Trophoblast cell (in vitro differentiated cells and primary cell): ENCODE results near the gene PPIL1.
"Not testable (repeated sequence)": the region's sequence is repeated elsewhere in the genome, so short reads cannot be mapped to it uniquely, and the experiment has no call there.

ENCODE experiments used
- DNase-seq, 2 donors: peaks; one replicate each; pipeline ENCODE4 v3.0.0-alpha.2; 2016
- H2AFZ ChIP-seq: 2 replicates; pipeline ENCODE4 v1.6.1; 2013; ENCODE audit warnings: low read length, moderate library complexity, mild to moderate bottlenecking; ENCODE audit not compliant: insufficient read depth, poor library complexity
- H2AK5ac ChIP-seq: 2 replicates; pipeline ENCODE4 v1.6.1; 2013; ENCODE audit warnings: mild to moderate bottlenecking, low read length
- H2BK120ac ChIP-seq: 2 replicates; pipeline ENCODE4 v1.6.1; 2013; ENCODE audit warnings: low read length, mild to moderate bottlenecking, moderate library complexity; ENCODE audit not compliant: insufficient read depth, poor library complexity
- H2BK12ac ChIP-seq: 2 replicates; pipeline ENCODE4 v1.6.1; 2013; ENCODE audit warnings: mild to moderate bottlenecking, low read length, moderate library complexity
- H2BK5ac ChIP-seq: 2 replicates; pipeline ENCODE4 v1.6.1; 2013; ENCODE audit warnings: low read length, low read depth, moderate library complexity, mild to moderate bottlenecking; ENCODE audit not compliant: poor library complexity
- H3K14ac ChIP-seq: 2 replicates; pipeline ENCODE4 v1.6.1; 2013; ENCODE audit warnings: mild to moderate bottlenecking, low read length
- H3K18ac ChIP-seq: 2 replicates; pipeline ENCODE4 v1.6.1; 2013; ENCODE audit warnings: mild to moderate bottlenecking, low read length
- H3K23ac ChIP-seq: 2 replicates; pipeline ENCODE4 v1.6.1; 2013; ENCODE audit warnings: low read length
- H3K27ac ChIP-seq: 2 replicates; pipeline ENCODE4 v1.5.1; 2013; ENCODE audit warnings: low read depth, mild to moderate bottlenecking, inconsistent platforms, low read length, moderate library complexity
- H3K27me3 ChIP-seq: 2 replicates; pipeline ENCODE4 v1.6.1; 2013; ENCODE audit warnings: inconsistent platforms, mild to moderate bottlenecking, low read length, moderate library complexity; ENCODE audit not compliant: insufficient read depth
- H3K36me3 ChIP-seq, 2 experiments: 1 replicate in 1 of 2; 2 replicates in 1 of 2; pipeline ENCODE4 v1.6.1; 2013; ENCODE audit warnings: low read length in 2 of 2, mild to moderate bottlenecking in 2 of 2, moderate library complexity in 1 of 2; ENCODE audit not compliant: insufficient read depth in 2 of 2, control insufficient read depth in 1 of 2
- H3K4ac ChIP-seq: 2 replicates; pipeline ENCODE4 v1.6.1; 2013; ENCODE audit warnings: low read depth, mild to moderate bottlenecking, low read length, moderate library complexity
- H3K4me1 ChIP-seq, 2 experiments: 1 replicate in 1 of 2; 2 replicates in 1 of 2; pipeline ENCODE4 v1.6.1; 2013; ENCODE audit warnings: low read length in 2 of 2, mild to moderate bottlenecking in 2 of 2, moderate library complexity in 1 of 2; ENCODE audit not compliant: insufficient read depth in 2 of 2, control insufficient read depth in 1 of 2
- H3K4me2 ChIP-seq: 2 replicates; pipeline ENCODE4 v1.6.1; 2013; ENCODE audit warnings: inconsistent platforms, mild to moderate bottlenecking, low read length, moderate library complexity
- H3K4me3 ChIP-seq: 2 replicates; pipeline ENCODE4 v1.5.1; 2013; ENCODE audit warnings: mild to moderate bottlenecking, low read depth, low read length, inconsistent platforms
- H3K79me1 ChIP-seq: one replicate; pipeline ENCODE4 v1.6.1; 2013; ENCODE audit warnings: low read length
- H3K79me2 ChIP-seq: 2 replicates; pipeline ENCODE4 v1.6.1; 2013; ENCODE audit warnings: low read length, mild to moderate bottlenecking; ENCODE audit not compliant: control insufficient read depth, insufficient read depth, poor library complexity
- H3K9ac ChIP-seq: 2 replicates; pipeline ENCODE4 v1.6.1; 2013; ENCODE audit warnings: mild to moderate bottlenecking, low read length
- H3K9me3 ChIP-seq: 2 replicates; pipeline ENCODE4 v1.6.1; 2013; ENCODE audit warnings: low read depth, mild to moderate bottlenecking, control low read depth, inconsistent platforms, low read length; ENCODE audit not compliant: insufficient read depth
- H4K12ac ChIP-seq: 2 replicates; pipeline ENCODE4 v1.6.1; 2013; ENCODE audit warnings: low read depth, mild to moderate bottlenecking, low read length, moderate library complexity
- H4K8ac ChIP-seq: 2 replicates; pipeline ENCODE4 v1.6.1; 2013; ENCODE audit warnings: low read depth, mild to moderate bottlenecking, low read length, moderate library complexity
- H4K91ac ChIP-seq: one replicate; pipeline ENCODE4 v1.6.1; 2013; ENCODE audit warnings: low read depth, mild to moderate bottlenecking, low read length, moderate library complexity
- WGBS: extraction: QIAGEN DNeasy Blood & Tissue Kit; methylation state at CpG from one replicate; pipeline ENCODE4 v1.1.7; 2013; ENCODE audit warnings: missing lambda C conversion rate; ENCODE audit not compliant: insufficient read length, insufficient coverage; ENCODE audit errors: extremely low coverage; 5-methylcytosine and 5-hydroxymethylcytosine counted together

PPIL1 gene

GRCh38 chr6:36897609-36898008 lies 23.0 kb upstream of the PPIL1 start:
- no peak overlapping the region for H3K27ac ChIP-seq
- no peak overlapping the region for H3K18ac ChIP-seq
- H2AK5ac ChIP-seq = no peak overlapping the region
- no peak overlapping the region for H2BK12ac ChIP-seq
- no peaks in the 10 kb centered on the region for H3K79me2 ChIP-seq
- H3K23ac ChIP-seq = no peak overlapping the region
- no peaks in the 10 kb centered on the region for H3K27me3 ChIP-seq
- H3K4me2 ChIP-seq = no peak overlapping the region
- H3K79me1 ChIP-seq = no peaks in the 10 kb centered on the region
- DNase-seq = peak; percentile 3 to 10
- no peak overlapping the region for H3K14ac ChIP-seq
- H3K9me3 ChIP-seq = no peaks in the 10 kb centered on the region
- no peak overlapping the region for H4K91ac ChIP-seq
- no peaks in the 10 kb centered on the region for H3K4me1 ChIP-seq
- H3K4me3 ChIP-seq = no peak overlapping the region
- H2AFZ ChIP-seq = no peak overlapping the region
- peaks cover 2 to 5% of the 10 kb centered on the region in 2 experiments for H3K36me3 ChIP-seq
- peak overlapping the region; percentile 53 for H3K9ac ChIP-seq
- no peak overlapping the region for H4K12ac ChIP-seq
- H3K4ac ChIP-seq = no peak overlapping the region
- no peak overlapping the region for H4K8ac ChIP-seq
- no CpG with 5 or more reads among the region's 6 CpGs for WGBS
- H2BK5ac ChIP-seq = no peak overlapping the region
- no peak overlapping the region for H2BK120ac ChIP-seq

GRCh38 chr6:36893976-36894932 lies 19.7 kb upstream of the PPIL1 start:
- Histone ChIP-seq H4K12ac (no peak overlapping the region), H4K91ac (no peak overlapping the region), H3K4me1 (no peaks in the 10 kb centered on the region), H3K4me3 (no peak overlapping the region), H2BK5ac (no peak overlapping the region), H3K9me3 (no peaks in the 10 kb centered on the region), H3K79me1 (no peaks in the 10 kb centered on the region), H3K27me3 (no peaks in the 10 kb centered on the region), H3K4me2 (no peak overlapping the region), H2AFZ (no peak overlapping the region), H3K14ac (no peak overlapping the region), H3K36me3 (no peaks in the 10 kb centered on the region), H2AK5ac (no peak overlapping the region), H3K27ac (no peak overlapping the region), H4K8ac (no peak overlapping the region), H3K79me2 (no peaks in the 10 kb centered on the region), H2BK12ac (no peak overlapping the region), H2BK120ac (no peak overlapping the region), H3K23ac (no peak overlapping the region), H3K18ac (no peak overlapping the region), H3K4ac (no peak overlapping the region), H3K9ac (no peak overlapping the region)
- DNase-seq = no peak
- no CpG with 5 or more reads among the region's 8 CpGs for WGBS

- WGBS = no CpG with 5 or more reads among the region's 2 CpGs
- H2AK5ac ChIP-seq, H3K79me2 ChIP-seq, H3K4me1 ChIP-seq, H3K27ac ChIP-seq, H3K4me2 ChIP-seq, H3K27me3 ChIP-seq, H3K18ac ChIP-seq, H3K23ac ChIP-seq, H3K4me3 ChIP-seq, H2AFZ ChIP-seq, H4K8ac ChIP-seq, H3K36me3 ChIP-seq, H3K79me1 ChIP-seq, H2BK5ac ChIP-seq, H4K12ac ChIP-seq, H3K4ac ChIP-seq, H3K9me3 ChIP-seq, H3K14ac ChIP-seq, H4K91ac ChIP-seq, H3K9ac ChIP-seq, H2BK12ac ChIP-seq, H2BK120ac ChIP-seq, DNase-seq: not testable (repeated sequence)
Measured at GRCh38 chr6:36891153-36891552, 16.6 kb upstream of the PPIL1 start.

GRCh38 chr6:36890112-36890663 lies 15.6 kb upstream of the PPIL1 start:
- H3K27me3 ChIP-seq = no peaks in the 10 kb centered on the region
- no peak overlapping the region for H4K12ac ChIP-seq
- no peak overlapping the region for H3K14ac ChIP-seq
- DNase-seq = no peak
- H4K91ac ChIP-seq = no peak overlapping the region
- no peak overlapping the region for H3K4me2 ChIP-seq
- H3K79me1 ChIP-seq = peaks cover 6% of the 10 kb centered on the region
- H3K27ac ChIP-seq = no peak overlapping the region
- H3K23ac ChIP-seq = no peak overlapping the region
- H2BK120ac ChIP-seq = no peak overlapping the region
- H3K9ac ChIP-seq = no peak overlapping the region
- H2AK5ac ChIP-seq = no peak overlapping the region
- peaks cover 0 to 4% of the 10 kb centered on the region in 2 experiments for H3K4me1 ChIP-seq
- no peak overlapping the region for H3K4me3 ChIP-seq
- H3K79me2 ChIP-seq = peaks cover 3% of the 10 kb centered on the region
- H2AFZ ChIP-seq = no peak overlapping the region
- no peak overlapping the region for H2BK5ac ChIP-seq
- H4K8ac ChIP-seq = no peak overlapping the region
- H3K36me3 ChIP-seq = no peaks in the 10 kb centered on the region
- H2BK12ac ChIP-seq = no peak overlapping the region
- no peak overlapping the region for H3K4ac ChIP-seq
- no CpG with 5 or more reads among the region's 3 CpGs for WGBS
- H3K9me3 ChIP-seq = no peaks in the 10 kb centered on the region
- no peak overlapping the region for H3K18ac ChIP-seq
